ENCODE results near the gene ENKD1.

ENKD1 gene

DNA sequence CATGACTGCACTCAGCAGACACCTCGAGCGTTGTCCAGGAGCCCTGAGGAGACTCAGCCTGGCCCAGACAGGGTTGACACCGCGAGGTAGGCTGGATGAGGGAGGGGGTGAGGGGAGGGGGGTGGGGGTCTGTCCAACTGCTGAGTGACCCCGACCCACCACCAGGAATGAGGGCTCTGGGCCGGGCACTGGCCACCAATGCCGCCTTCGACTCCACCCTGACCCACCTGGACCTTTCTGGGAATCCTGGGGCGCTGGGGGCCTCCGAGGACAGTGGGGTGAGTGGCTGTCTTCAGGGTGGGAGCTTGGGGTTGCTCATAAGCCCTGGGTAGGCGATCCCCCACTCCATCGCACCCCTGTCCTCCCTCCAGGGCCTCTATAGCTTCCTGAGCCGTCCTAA is 18.9 kb downstream of the ENKD1 start:
- DNase-seq = no peak
- Histone ChIP-seq H3K27ac (no peak overlapping the region), H3K36me3 (no peaks in the 10 kb centered on the region), H3K4me3 (no peak overlapping the region), H3K9me3 (no peaks in the 10 kb centered on the region), H3K4me1 (peaks cover 0 to 32% (median 16%) of the 10 kb centered on the region in 4 donors), H3K27me3 (peaks cover 7 to 84% of the 10 kb centered on the region in 2 donors)
- intact Hi-C loops (cut with DNase I; ENCODE audit: low total_unique reads) = no loop called here
- TF ChIP-seq, protein P1, sequence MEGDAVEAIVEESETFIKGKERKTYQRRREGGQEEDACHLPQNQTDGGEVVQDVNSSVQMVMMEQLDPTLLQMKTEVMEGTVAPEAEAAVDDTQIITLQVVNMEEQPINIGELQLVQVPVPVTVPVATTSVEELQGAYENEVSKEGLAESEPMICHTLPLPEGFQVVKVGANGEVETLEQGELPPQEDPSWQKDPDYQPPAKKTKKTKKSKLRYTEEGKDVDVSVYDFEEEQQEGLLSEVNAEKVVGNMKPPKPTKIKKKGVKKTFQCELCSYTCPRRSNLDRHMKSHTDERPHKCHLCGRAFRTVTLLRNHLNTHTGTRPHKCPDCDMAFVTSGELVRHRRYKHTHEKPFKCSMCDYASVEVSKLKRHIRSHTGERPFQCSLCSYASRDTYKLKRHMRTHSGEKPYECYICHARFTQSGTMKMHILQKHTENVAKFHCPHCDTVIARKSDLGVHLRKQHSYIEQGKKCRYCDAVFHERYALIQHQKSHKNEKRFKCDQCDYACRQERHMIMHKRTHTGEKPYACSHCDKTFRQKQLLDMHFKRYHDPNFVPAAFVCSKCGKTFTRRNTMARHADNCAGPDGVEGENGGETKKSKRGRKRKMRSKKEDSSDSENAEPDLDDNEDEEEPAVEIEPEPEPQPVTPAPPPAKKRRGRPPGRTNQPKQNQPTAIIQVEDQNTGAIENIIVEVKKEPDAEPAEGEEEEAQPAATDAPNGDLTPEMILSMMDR (IDR thresholded peaks at IDR 0.05) = no peak

DNA sequence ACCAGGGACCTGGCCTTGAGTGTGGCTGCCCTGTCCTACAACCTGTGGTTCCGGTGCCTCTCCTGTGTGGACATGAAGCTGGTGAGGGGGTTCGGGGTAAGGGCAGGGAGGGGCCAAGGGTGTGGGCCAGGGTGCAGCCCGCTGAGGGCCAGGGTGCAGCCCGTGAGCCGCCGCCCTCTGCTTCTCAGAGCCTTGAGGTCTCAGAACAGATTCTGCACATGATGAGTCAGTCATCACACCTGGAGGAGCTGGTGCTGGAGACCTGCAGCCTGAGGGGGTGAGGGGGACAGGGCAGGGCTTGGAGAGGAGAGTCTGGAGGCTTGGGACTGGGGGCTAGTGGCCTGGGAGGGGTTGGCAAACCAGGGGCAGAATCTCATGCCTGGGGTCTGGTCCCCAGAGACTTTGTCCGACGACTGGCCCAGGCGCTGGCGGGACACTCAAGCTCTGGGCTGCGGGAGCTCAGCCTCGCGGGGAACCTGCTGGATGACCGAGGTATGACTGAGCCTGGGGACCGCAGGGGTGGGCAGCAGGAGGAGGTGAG is 19.4 kb downstream of the ENKD1 start:
- H3K27me3 ChIP-seq = peaks cover 7 to 79% of the 10 kb centered on the region in 2 donors
- TF ChIP-seq, protein P1 (IDR thresholded peaks at IDR 0.05) = no peak
- no peaks in the 10 kb centered on the region for H3K36me3 ChIP-seq
- intact Hi-C loops (cut with DNase I; ENCODE audit: low total_unique reads) = no loop called here
- H3K27ac ChIP-seq = no peak overlapping the region
- no peaks in the 10 kb centered on the region for H3K9me3 ChIP-seq
- peaks cover 3 to 32% (median 18%) of the 10 kb centered on the region in 4 donors for H3K4me1 ChIP-seq
- no peak for DNase-seq
- no peak overlapping the region for H3K4me3 ChIP-seq

DNA sequence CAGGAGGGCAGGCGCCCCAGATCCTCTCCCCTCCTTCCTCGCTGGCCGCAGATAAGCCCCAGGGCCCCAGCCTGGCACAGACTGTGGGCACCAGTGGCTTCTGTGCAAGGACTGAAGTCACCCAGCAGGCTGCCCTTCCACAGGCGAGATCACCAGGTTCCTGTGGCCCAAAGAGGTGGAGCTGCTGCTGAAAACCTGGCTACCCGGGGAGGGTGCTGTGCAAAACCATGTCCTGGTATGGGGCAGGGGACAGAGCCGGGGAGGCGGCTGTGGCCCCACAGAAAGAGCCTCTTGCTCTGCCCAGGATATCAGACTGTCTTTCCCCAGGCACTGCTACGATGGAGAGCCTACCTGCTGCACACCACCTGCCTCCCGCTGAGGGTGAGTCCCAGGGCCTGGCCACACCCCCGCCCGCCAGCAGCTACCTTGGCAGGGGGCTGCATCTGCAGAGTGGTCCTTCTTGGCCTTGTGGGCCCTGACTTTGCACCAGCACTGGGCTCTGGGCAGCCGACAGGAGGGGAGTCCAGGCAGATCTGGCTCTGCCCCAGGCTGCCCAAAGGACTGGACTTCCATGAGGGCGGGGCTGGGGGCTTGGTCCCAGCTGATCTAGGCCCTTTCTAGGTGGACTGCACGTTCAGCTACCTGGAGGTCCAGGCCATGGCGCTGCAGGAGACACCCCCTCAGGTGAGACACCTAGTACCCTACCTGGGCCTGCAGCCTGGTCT is 21.0 kb downstream of the ENKD1 start:
- peaks cover 3 to 39% (median 24%) of the 10 kb centered on the region in 4 donors for H3K4me1 ChIP-seq
- intact Hi-C loops (cut with DNase I; ENCODE audit: low total_unique reads) = no loop called here
- H3K4me3 ChIP-seq = peak overlapping the region in 1 of 2 donors; percentile 29
- no peak overlapping the region for H3K27ac ChIP-seq
- no peaks in the 10 kb centered on the region for H3K36me3 ChIP-seq
- no peak for DNase-seq
- no peaks in the 10 kb centered on the region for H3K9me3 ChIP-seq
- TF ChIP-seq, protein P1 (IDR thresholded peaks at IDR 0.05) = no peak
- peaks cover 7 to 62% of the 10 kb centered on the region in 2 donors for H3K27me3 ChIP-seq

DNA sequence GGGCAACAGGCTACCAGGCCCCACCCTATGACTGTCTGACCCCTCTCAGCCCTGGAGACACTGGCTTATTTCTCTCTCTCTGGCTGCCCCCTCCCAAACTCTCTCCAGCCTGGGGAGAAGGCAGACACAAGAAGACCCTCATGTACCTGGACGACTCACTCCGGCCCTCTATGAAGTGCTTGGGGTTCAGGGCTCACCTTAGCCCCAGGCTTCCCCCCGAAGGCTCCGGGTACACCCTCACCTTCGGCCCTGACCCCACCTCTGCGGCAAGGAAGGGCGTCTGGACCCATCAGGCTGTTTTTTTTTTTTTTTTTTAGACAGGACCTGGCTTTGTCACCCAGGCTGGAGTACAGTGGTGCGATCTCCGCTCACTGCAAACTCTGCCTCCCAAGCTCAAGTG is 22.5 kb downstream of the ENKD1 start:
- TF ChIP-seq, protein P1 (IDR thresholded peaks at IDR 0.05) = no peak
- peaks cover under 1 to 10% (median 7%) of the 10 kb centered on the region in 3 donors for H3K36me3 ChIP-seq
- intact Hi-C loops (cut with DNase I; ENCODE audit: low total_unique reads) = no loop called here
- peaks cover 3 to 30% (median 21%) of the 10 kb centered on the region in 4 donors for H3K4me1 ChIP-seq
- no peak overlapping the region for H3K27ac ChIP-seq
- DNase-seq = no peak
- peaks cover 7 to 47% of the 10 kb centered on the region in 2 donors for H3K27me3 ChIP-seq
- no peaks in the 10 kb centered on the region for H3K9me3 ChIP-seq
- no peak overlapping the region for H3K4me3 ChIP-seq

DNA sequence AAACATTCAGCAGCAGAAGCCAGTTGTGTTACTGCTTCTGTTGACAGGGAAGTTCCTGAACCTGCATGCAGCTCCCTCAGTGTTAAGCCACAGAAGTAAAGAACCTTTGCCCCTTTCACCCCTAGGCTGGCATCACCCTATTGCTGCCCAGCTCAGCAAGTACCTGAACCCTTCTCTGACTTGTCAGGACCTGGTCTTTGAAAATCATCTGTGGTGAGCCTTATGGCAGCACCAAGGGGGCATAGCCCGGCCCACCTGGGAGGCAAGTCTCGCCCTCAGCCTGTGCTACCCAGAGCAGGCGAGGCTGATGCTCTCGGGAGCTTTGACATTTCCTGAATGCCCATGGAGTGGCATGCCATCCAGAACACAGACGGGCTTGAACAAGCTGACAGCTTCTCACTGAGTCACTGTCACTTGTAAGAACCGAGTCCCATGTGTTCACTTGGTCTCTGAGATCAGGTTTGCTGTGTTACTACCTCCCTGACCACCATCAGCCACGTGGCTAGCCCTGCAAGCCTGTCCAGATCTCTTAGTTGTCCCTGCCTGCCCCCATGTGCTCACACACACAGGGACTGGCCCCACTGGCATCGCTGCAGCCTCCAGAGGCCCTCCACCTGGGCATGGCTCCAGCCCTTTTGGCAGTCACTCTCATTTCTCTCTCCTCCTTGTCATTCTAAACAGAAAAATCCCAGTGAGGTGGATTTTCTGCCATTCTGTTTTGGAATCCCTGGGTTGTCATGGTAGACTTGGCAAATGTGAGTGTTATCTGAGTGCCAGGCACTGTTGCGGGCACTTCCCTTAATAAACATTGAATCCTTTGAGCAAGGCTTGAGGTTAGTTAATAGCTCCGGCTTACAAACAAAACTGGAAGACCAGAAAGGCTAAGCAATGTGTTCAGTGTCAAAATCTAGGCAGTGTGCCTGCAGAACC is 24.5 kb downstream of the ENKD1 start:
- peaks cover 7 to 27% of the 10 kb centered on the region in 2 donors for H3K27me3 ChIP-seq
- peak overlapping the region in 1 of 2 donors; percentile 20 for H3K27ac ChIP-seq
- TF ChIP-seq, protein P1 (IDR thresholded peaks at IDR 0.05) = no peak
- no peaks in the 10 kb centered on the region for H3K9me3 ChIP-seq
- no peak overlapping the region for H3K4me3 ChIP-seq
- H3K4me1 ChIP-seq = peaks cover 3 to 23% (median 17%) of the 10 kb centered on the region in 4 donors
- peaks cover 19 to 30% (median 27%) of the 10 kb centered on the region in 3 donors for H3K36me3 ChIP-seq
- intact Hi-C loops (cut with DNase I; ENCODE audit: low total_unique reads) = no loop called here
- DNase-seq = peak; percentile 61 to 92
